ENCODE results near the gene CEP83. TPM values are rescaled to one million over a fixed set of nuclear protein-coding genes. Genes with fewer than 3 reads are reported as not detected.

The CEP83 gene
- total RNA-seq, 1 donor from 2014 or later, result 13.4 TPM

GRCh38 chr12:94284859-94285258, 174.8 kb downstream of the CEP83 start:
- H3K27ac Mint-ChIP-seq (ENCODE audit: unreplicated experiment), result no peak overlapping the region

GRCh38 chr12:94284046-94284445, 175.6 kb downstream of the CEP83 start:
- Mint-ChIP-seq H3K4me3 (ENCODE audit: unreplicated experiment) (no peak overlapping the region), H3K27ac (ENCODE audit: unreplicated experiment) (no peak overlapping the region), H3K4me1 (ENCODE audit: low read depth, unreplicated experiment) (peaks cover 3% of the 10 kb centered on the region), H3K27me3 (ENCODE audit: unreplicated experiment) (peaks cover 2% of the 10 kb centered on the region), H3K36me3 (ENCODE audit: unreplicated experiment) (peaks cover 4% of the 10 kb centered on the region), H3K9me3 (ENCODE audit: unreplicated experiment) (no peaks in the 10 kb centered on the region)
- no peak for DNase-seq
- TF ChIP-seq, protein P1, sequence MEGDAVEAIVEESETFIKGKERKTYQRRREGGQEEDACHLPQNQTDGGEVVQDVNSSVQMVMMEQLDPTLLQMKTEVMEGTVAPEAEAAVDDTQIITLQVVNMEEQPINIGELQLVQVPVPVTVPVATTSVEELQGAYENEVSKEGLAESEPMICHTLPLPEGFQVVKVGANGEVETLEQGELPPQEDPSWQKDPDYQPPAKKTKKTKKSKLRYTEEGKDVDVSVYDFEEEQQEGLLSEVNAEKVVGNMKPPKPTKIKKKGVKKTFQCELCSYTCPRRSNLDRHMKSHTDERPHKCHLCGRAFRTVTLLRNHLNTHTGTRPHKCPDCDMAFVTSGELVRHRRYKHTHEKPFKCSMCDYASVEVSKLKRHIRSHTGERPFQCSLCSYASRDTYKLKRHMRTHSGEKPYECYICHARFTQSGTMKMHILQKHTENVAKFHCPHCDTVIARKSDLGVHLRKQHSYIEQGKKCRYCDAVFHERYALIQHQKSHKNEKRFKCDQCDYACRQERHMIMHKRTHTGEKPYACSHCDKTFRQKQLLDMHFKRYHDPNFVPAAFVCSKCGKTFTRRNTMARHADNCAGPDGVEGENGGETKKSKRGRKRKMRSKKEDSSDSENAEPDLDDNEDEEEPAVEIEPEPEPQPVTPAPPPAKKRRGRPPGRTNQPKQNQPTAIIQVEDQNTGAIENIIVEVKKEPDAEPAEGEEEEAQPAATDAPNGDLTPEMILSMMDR (IDR thresholded peaks at IDR 0.05; ENCODE audit: partially characterized antibody, unreplicated experiment), result no peak

More at GRCh38 chr12:94284859-94285258, 174.8 kb downstream of the CEP83 start:
- DNase-seq, result no peak
- Mint-ChIP-seq H3K4me1 (ENCODE audit: low read depth, unreplicated experiment) (peaks cover 3% of the 10 kb centered on the region), H3K36me3 (ENCODE audit: unreplicated experiment) (peaks cover 4% of the 10 kb centered on the region), H3K9me3 (ENCODE audit: unreplicated experiment) (no peaks in the 10 kb centered on the region), H3K4me3 (ENCODE audit: unreplicated experiment) (no peak overlapping the region), H3K27me3 (ENCODE audit: unreplicated experiment) (peaks cover 2% of the 10 kb centered on the region)
- TF ChIP-seq, protein P1 (IDR thresholded peaks at IDR 0.05; ENCODE audit: partially characterized antibody, unreplicated experiment), result no peak

GRCh38 chr12:94282675-94283074, 177.0 kb downstream of the CEP83 start:
- TF ChIP-seq, protein P1 (IDR thresholded peaks at IDR 0.05; ENCODE audit: partially characterized antibody, unreplicated experiment), result no peak
- Mint-ChIP-seq H3K27ac (ENCODE audit: unreplicated experiment) (no peak overlapping the region), H3K27me3 (ENCODE audit: unreplicated experiment) (no peaks in the 10 kb centered on the region), H3K4me1 (ENCODE audit: low read depth, unreplicated experiment) (peaks cover 3% of the 10 kb centered on the region), H3K9me3 (ENCODE audit: unreplicated experiment) (peaks cover 3% of the 10 kb centered on the region), H3K4me3 (ENCODE audit: unreplicated experiment) (no peak overlapping the region), H3K36me3 (ENCODE audit: unreplicated experiment) (peaks cover 4% of the 10 kb centered on the region)
- DNase-seq, result no peak

- Mint-ChIP-seq H3K27me3 (ENCODE audit: unreplicated experiment) (no peaks in the 10 kb centered on the region), H3K4me1 (ENCODE audit: low read depth, unreplicated experiment) (peaks cover 3% of the 10 kb centered on the region), H3K27ac (ENCODE audit: unreplicated experiment) (no peak overlapping the region), H3K9me3 (ENCODE audit: unreplicated experiment) (peaks cover 3% of the 10 kb centered on the region), H3K36me3 (ENCODE audit: unreplicated experiment) (no peaks in the 10 kb centered on the region), H3K4me3 (ENCODE audit: unreplicated experiment) (no peak overlapping the region)
- DNase-seq, result no peak
- TF ChIP-seq, protein P1 (IDR thresholded peaks at IDR 0.05; ENCODE audit: partially characterized antibody, unreplicated experiment), result no peak
Measured at GRCh38 chr12:94280063-94280462, 179.6 kb downstream of the CEP83 start.

GRCh38 chr12:94277426-94278000, 182.2 kb downstream of the CEP83 start:
- Mint-ChIP-seq H3K4me3 (ENCODE audit: unreplicated experiment) (no peak overlapping the region), H3K4me1 (ENCODE audit: low read depth, unreplicated experiment) (peaks cover 3% of the 10 kb centered on the region), H3K27me3 (ENCODE audit: unreplicated experiment) (no peaks in the 10 kb centered on the region), H3K9me3 (ENCODE audit: unreplicated experiment) (peaks cover 6% of the 10 kb centered on the region), H3K36me3 (ENCODE audit: unreplicated experiment) (peaks cover 4% of the 10 kb centered on the region), H3K27ac (ENCODE audit: unreplicated experiment) (no peak overlapping the region)
- no peak for DNase-seq
- TF ChIP-seq, protein P1 (IDR thresholded peaks at IDR 0.05; ENCODE audit: partially characterized antibody, unreplicated experiment), result no peak
